ENCODE measurements around the gene CACNA1C. TPM values are rescaled to one million over a fixed set of nuclear protein-coding genes. Genes with fewer than 3 reads are reported as not detected.
A peak's percentile ranks its signal among the peaks of the same experiment; 100 is the strongest.

CACNA1C gene
- total RNA-seq, 4 donors from 2014 or later = 0.38 to 2.4 (median 1.4) TPM

DNA sequence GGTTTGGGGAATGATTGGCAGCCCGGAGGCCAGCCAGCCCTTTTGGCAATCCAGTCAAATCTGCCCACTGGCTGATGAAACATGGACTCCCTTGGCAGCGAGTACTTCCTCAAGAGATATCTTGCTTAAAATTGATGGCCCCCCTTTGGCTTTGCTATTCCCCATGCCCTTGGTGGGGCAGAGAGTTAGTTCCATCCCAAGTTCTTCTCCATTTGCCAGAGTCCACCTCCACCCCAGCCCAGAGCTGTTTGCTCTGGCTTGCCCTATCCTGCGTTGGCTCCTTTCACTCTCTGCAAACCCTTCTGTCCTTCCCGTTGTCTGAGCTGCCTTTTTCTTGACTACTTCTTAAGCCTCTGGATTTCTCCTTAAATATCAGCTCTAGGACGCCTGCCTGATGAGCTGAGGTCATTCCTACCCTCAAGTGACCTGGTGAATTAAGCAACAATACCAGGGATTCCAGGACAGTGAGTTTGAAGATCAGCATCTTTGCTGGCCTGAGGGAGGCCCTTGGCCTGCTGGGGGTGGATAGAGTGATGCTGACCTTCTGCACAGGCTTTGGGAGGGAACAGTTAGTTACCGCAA is 212.0 kb downstream of the CACNA1C start:
- 50 to 52% methylated on average over 6 of the region's 6 CpGs for WGBS, 2 donors
- TF ChIP-seq, protein P1, sequence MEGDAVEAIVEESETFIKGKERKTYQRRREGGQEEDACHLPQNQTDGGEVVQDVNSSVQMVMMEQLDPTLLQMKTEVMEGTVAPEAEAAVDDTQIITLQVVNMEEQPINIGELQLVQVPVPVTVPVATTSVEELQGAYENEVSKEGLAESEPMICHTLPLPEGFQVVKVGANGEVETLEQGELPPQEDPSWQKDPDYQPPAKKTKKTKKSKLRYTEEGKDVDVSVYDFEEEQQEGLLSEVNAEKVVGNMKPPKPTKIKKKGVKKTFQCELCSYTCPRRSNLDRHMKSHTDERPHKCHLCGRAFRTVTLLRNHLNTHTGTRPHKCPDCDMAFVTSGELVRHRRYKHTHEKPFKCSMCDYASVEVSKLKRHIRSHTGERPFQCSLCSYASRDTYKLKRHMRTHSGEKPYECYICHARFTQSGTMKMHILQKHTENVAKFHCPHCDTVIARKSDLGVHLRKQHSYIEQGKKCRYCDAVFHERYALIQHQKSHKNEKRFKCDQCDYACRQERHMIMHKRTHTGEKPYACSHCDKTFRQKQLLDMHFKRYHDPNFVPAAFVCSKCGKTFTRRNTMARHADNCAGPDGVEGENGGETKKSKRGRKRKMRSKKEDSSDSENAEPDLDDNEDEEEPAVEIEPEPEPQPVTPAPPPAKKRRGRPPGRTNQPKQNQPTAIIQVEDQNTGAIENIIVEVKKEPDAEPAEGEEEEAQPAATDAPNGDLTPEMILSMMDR (IDR thresholded peaks at IDR 0.05) = no peak
- TF ChIP-seq POLR2A (IDR thresholded peaks at IDR 0.05) = no peak
- intact Hi-C loops (cut with DNase I; ENCODE audit: low total_unique reads) = no loop called here
- H3K4me3 ChIP-seq (ENCODE audit: low read depth, poor library complexity, severe bottlenecking) = no peak overlapping the region
- DNase-seq (ENCODE audit: low spot score in 2 of 2) = peak in 1 of 2 donors; percentile 85

DNA sequence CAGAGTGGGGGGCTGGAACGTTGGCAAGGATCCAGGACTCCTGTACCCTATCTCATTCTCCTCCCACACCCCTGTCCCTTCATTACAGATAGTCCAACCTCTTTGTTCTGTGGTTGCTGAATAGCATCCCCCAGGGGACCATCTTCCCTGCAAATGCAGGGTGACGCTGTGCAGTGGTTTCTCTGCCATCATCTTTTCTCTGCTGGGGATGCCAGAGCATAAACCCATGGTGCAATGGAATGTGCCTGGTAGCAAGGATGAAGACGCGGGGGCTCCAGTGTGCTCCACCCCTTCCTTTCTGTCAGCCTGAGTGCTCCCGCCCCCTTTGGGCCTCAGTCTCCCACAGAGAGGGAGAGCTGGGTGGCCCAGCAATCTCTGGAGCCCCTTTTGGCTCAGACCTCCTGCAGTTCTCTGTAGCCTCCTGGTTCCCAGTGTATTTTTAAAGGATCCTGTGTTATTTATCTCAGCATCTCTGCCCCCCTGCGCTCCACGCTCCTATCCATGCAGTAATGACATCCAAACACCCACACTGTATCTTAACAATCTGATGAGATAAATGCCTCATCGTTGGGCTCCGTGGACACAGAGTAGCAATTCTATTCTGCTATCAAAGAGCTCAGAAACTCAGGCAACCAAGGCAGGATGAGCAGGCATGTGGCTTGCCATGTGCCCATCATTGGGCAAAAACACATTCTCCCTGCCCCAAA is 212.8 kb downstream of the CACNA1C start:
- TF ChIP-seq, protein P1 (IDR thresholded peaks at IDR 0.05) = no peak
- TF ChIP-seq POLR2A (IDR thresholded peaks at IDR 0.05) = no peak
- intact Hi-C loops (cut with DNase I; ENCODE audit: low total_unique reads) = no loop called here
- no peak overlapping the region for H3K4me3 ChIP-seq (ENCODE audit: low read depth, poor library complexity, severe bottlenecking)
- no peak for DNase-seq (ENCODE audit: low spot score in 2 of 2)
- WGBS, 2 donors = 67 to 74% methylated on average over 9 of the region's 9 CpGs

DNA sequence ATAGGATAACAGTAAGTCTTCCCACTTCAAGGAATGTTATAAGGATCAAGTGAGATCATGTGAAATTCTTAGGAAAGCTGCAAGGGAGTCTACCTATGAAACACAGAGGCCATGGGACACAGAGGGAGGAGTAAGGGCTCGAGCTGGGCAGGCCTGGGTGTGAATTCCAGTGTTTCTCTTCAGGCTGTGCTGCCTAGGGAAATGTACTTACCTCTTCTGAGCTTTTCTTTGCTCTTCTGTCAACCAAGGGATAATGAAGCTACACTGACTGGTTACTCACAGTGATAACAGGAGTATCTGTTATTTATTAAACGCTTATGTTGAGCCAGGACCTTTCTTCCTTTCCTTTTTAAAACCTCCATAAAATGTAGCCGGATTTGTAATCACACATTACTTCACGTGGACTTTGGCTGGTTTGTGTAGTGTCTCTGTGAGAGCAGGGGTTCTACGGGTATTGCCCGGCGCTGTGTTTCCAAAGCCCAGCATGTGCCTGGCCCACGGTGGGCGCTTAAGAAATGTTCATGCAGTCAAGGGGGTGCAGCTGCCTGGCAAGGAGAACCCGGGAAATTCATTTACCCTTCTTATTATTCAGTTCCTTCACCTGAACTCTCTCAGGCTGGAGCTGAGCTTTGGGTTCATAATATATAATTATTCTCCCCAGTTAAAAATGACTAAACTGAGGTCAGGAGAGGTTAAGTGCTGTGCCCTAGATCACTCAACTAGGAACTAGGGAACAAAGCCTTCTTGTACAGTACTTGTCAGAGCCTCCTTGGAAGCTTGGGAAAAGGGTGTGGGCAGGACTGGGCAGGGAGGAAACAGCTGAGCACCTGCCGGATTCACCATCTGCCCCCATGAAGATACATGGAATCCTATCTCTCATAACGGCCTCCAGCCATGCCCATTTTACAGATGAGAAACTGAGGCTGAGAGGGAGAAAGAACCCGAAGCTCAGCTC is 214.2 kb downstream of the CACNA1C start:
- WGBS, 2 donors = 68 to 74% methylated on average over 13 of the region's 13 CpGs
- no peak overlapping the region for H3K4me3 ChIP-seq (ENCODE audit: low read depth, poor library complexity, severe bottlenecking)
- intact Hi-C loops (cut with DNase I; ENCODE audit: low total_unique reads) = no loop called here
- TF ChIP-seq POLR2A (IDR thresholded peaks at IDR 0.05) = no peak
- no peak for DNase-seq (ENCODE audit: low spot score in 2 of 2)

DNA sequence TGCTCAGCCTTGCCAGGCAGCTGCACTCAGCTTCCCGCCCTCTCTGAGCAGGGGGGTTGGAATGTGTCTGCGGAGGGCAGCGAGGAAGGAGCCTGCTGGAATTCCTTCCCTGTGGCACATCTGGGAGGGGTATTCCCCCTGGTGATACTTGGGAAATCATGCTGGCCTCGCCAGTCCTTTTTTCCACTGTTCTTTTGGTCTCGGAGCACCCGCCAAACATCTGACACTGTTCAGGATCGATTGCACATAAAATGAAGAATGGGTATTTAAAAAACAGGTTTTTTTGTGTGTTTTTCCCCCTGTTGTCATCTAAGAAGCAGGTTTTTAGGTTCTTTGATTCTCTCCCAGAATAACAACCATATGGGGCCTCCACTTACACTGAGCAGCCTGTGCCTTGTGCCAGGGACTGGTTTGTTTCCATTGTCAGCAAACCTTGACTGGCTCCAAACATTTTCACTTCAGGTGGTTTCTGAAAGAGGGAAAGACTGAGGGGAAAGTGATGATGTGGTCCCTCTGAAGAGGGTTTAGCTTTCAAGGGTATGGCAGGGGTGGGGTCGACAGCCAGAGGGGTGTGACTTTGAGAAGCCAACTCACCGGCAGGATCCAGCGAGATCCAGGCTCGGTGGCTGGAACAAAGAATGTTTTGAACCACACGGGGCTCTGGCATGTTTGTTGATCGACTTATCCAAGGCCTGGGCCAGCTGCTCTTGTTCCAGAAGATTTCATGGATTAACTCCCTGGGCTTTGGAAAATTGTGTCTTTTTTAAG is 215.1 kb downstream of the CACNA1C start:
- peak; percentile 57 to 93 for DNase-seq (ENCODE audit: low spot score in 2 of 2)
- 22 to 31% methylated on average over 13 of the region's 13 CpGs for WGBS, 2 donors
- no peak for TF ChIP-seq POLR2A (IDR thresholded peaks at IDR 0.05)
- TF ChIP-seq, protein P1 (IDR thresholded peaks at IDR 0.05) = no peak
- H3K4me3 ChIP-seq (ENCODE audit: low read depth, poor library complexity, severe bottlenecking) = no peak overlapping the region
- intact Hi-C loops (cut with DNase I; ENCODE audit: low total_unique reads) = no loop called here

DNA sequence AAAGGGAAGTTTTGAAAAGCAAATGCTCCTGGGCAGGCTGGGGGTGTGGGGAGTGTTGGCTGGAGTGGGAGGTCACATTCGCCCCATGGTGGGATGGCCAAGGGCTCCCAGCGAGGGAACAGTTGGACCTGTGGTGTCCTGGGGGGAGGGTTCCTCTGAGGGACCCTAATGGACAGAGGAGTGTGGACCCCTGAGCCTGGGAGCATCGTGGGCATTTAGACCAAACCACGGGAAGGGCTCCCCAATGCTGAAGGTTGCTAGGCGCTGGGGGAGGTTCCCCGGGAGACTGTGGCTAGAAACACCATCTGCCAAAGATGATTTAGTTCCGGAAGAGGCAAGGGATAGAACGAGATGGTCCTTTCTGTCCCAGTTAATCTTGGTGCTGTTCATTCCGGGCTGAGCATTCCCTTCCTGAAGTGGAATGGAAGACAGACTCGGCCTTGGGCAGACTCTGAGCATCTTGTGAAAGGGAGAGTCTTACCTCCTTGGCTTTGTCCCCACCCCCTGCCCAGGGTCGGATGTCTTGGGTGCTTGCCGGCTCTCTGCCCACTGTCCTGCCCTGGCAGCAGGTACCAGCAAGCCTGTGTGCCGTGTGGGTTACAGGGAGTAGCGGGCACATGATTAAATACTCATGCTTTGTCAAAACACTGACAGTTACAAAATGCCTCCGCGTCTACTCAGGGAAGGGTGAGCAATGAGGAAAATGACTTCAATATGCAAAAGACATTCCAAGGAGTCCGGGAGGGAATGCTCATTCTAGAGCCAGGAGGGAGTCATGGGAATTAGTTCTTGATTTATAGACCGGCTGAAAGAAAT is 215.9 kb downstream of the CACNA1C start:
- no peak overlapping the region for H3K4me3 ChIP-seq (ENCODE audit: low read depth, poor library complexity, severe bottlenecking)
- peak in 1 of 2 donors; percentile 85 for DNase-seq (ENCODE audit: low spot score in 2 of 2)
- intact Hi-C loops (cut with DNase I; ENCODE audit: low total_unique reads) = no loop called here
- 34 to 37% methylated on average over 17 to 18 of the region's 18 CpGs for whole genome bisulfite sequencing, 2 donors
- TF ChIP-seq POLR2A (IDR thresholded peaks at IDR 0.05) = no peak
- TF ChIP-seq, protein P1 (IDR thresholded peaks at IDR 0.05) = no peak
